ENCODE measurements around the gene LGR6. TPM values are rescaled to one million over a fixed set of nuclear protein-coding genes. Genes with fewer than 3 reads are reported as not detected.
A peak's percentile ranks its signal among the peaks of the same experiment; 100 is the strongest.
"Not testable (repeated sequence)": the region's sequence is repeated elsewhere in the genome, so short reads cannot be mapped to it uniquely, and the experiment has no call there.

Gene LGR6
- total RNA-seq, 1 donor from 2014 or later = 4.7 TPM

DNA sequence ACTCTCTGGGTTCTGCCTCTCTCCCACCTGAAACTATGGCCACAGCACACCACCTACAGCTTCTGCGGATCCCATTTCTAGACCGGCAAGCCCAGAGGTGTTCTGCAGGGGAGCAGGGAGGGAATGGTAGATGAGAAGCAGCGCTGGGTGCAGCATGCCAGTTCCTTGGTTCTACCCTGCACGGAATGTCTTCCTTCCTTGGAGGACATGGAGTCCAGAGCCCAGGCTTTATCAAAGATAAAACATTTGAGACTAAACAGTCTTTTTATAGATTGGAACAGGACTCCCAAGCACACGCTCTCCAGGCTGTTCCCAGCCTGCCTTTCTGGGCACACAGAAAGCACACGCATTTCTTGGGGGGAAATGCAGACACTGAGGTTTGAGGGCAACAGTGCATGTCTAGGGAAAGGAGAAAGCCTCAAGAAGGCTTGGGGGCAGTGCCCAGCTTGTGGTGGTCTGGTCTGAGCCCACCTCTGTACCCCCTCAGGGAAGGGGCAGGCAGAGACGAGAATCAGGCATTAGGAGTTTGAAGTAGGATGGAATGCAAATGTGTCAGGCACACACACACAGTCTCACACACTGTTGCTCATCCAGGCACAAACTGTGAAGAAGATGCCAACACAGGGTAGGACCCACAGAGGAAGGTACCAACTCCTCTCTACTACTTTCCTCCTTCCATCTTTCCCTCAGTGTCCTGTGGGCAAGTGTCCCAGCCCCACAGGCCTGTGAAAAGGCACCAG is 29.7 kb downstream of the LGR6 start:
- no peak for DNase-seq

DNA sequence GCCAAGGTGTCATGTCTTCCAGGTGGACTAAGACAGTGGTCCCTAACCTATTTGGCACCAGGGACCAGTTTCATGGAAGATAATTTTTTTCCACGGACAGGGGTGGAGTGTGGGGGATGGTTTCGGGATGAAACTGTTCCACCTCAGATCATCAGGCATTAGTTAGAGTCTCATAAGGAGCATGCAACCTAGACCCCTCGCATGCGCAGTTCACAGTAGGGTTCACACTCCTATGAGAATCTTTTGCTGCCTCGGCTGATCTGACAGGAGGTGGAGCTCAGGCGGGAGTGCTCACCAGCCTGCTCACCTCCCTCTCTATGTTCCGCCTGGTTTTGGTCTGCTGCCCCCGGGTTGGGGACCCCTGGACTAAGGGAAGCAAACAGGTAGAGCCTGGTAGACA is 30.9 kb downstream of the LGR6 start:
- no peak for DNase-seq

DNA sequence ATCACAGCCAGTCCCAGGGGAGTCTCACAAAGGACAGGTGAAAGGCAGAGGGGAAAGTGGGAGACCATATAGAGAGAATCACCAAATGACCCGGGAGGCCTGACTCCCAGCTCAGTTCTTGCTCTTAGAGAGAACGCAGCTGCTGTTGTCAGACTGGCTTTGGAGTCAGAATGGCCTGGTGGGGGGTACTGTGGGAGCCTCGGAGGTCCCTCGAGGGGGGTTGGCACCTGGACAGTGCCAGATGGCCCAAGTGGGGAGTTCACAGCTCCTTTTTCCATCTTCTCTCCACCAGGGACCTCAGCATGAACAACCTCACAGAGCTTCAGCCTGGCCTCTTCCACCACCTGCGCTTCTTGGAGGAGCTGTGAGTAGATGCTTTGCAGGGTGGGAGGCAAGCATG is 31.5 kb downstream of the LGR6 start:
- DNase-seq = no peak

DNA sequence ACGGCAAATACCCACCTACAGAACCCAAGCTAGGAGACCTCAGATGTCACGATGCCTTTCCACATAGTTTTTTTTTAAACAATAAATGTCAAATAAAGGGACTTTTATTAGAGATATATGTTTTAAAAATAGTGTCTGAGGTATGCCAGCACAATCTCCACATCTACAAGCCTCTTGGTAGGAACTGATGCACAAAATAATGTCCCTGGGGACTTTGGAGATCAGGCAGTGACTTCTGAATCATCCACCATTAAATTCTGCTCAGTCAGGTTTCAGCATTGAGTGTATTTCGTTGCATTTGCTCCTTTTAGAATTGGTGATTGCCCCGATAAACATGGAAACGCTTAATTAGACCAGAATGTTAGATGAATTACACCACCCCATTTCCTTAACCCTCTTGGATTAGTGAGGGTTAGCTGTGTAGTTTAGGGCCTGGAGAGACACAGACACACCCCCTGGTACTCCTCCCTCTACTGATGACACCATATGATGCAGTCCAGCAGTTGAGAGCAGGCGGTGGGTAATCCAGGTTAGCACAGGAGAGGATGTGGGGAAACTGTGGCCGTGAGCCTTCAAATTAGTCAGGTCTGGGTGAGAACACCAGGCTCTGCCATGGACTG is 33.6 kb downstream of the LGR6 start:
- no peak for DNase-seq

DNA sequence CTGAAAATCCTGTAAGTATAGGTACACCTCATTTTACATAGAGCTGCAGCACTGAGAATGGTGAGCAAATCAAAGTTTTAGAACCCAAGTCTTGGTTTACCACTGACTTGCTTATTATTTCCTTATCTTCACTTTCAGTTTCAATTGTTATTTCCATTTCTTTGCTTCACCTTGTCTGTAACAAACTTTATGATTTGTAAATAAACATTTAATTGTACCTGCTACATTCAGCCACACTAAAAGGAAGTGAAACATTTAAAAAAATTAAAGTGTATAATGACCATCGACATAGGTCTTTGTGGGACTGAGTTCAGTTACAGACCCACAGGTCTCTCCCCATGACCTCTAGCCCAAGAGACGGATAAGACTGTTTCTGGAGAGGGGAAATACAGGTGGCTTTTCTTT is 34.4 kb downstream of the LGR6 start:
- DNase-seq = no peak

DNA sequence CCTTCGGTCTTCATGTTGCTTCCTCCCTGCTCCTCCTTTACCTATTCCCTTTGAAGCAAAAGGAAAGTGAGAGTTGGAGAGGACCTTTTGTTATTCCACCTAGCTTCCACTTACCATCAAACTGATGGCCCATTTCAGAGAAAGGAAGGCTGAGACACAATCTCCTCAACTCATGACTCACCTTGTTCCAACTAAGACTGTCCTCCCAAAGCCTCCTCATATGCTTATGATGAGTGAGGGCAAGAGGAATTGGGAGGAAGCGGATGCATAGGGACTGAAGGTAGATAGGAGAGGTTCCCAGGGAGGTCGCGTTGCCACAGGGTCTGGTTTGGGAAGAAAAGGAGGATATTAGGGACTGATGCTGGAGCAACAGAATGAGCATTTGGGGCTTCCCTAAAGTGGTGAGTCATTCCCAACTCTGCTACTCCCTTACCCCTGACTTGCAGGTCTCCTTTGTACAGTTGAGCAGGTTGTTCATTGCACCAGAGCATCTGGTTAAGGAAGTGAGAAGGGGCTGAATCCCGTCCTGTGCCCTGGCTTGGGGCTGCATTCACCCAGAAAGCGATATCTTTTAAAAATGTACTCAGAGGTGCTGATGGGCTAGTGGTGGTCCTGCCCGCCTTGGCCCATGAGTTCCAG is 35.0 kb downstream of the LGR6 start:
- no peak for DNase-seq

DNA sequence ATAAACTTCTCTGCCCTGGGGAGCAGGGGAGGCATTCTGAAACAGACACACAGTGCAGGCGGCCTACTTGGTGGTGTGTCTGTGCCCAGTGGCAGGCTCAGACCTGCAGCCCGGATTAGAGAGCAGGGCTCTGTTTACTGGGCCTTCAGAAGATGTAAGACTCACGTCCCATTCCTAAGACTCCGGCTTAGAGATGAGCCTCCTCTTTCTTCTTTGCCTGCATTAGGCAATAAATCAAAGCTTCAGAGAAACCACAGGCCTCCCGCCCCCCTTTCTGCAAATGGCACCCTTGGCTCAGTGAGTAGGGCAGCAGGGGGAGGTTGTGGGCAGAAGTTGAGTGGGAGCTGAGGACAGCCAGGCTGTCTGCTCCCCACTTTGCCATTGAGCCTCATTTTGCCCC is 35.8 kb downstream of the LGR6 start:
- peak; percentile 72 for DNase-seq

DNA sequence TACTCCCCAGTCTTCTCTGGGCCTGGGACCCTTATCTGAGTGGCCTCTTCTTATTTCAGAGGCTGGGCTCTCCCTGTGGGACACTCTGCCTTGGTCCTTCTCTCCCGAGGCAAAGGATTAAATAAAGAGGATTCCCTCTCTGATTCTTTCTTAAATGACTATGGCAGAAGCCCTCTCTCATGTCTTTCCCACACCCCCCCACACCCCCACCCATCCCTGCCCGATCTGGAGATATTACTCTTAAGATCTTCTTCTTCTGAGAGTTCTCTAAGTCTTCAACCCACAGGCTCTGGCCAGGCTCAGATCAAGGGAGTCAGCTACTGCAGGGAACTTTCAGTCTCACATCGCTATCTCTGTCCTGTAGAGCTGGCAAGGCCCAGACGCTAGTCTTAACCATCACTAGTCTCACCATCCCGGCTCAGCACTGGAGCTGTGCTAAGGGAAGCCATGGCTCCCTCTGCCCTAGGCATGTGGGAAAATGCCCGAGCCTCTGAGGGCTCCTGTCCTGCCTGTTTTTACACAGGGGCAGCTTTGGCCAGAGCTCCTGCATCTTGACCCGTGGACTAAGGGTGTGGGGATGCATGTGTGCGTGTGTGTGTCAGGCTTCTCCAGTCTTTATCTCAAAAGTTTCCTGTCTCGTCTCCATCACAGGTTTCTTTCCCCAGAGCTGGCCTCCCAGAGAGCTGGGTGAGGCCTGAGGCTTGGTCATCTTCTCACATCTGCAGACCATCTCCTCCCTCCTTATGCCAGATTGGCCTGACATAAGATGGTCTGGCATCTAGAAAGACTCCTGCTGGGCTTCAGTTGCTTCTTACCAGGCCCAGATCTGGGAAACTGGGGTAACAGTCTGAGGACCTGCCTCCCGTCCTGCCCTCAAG is 36.7 kb downstream of the LGR6 start:
- no peak for DNase-seq

DNA sequence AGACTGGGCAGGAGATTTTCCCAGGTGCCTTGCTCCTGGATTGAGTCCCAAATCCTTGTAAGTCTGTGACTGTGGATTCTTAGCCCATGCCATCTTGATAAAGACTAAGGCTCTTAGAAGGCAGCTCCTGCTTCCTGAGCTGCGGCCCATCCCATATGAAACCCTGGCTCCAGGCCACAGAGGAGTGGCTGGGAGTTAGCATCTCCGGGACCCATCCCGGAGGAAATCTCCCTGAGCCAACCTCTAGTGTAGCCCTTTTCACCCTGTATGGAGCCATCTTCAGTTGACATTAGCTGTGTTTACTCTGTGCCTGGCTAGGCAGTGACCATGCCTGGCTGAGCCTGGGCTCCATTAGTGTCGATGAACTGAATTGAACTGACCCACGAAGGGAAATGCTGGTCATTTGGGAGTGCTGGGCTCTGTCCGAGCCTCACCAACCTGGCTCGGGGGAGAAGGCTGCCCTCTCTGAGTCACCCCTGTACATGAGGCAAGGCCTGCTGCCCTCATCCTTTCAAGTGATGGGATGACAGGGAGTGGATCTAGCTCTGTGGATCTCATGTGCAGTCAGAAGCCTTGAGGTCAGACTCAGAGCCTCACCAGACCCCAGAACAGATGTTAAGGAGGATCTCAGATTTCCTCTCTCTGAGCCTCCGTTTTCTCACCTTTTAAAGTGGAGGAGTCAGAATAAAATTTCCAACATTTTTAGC is 37.5 kb downstream of the LGR6 start:
- no peak for DNase-seq

DNA sequence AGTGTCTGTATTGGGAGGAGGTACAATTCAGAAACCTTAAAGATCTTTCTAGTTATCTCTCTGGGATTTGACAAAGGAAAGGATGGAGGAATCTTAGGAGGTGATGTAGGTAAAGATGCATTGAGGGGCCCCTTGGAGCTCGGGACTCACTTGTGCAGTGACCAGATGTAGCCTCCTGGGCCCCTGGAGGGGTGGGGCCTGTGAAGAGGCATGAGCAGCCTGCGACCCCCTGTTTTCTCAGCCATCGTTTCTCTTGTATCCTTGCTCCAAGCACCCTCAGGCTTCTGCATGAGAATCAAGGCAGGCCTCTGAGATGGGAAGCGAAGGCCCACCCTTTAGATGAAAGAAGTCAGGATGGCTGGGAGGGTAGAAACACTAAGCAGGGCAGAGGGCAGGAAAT is 39.6 kb downstream of the LGR6 start:
- no peak for DNase-seq

DNA sequence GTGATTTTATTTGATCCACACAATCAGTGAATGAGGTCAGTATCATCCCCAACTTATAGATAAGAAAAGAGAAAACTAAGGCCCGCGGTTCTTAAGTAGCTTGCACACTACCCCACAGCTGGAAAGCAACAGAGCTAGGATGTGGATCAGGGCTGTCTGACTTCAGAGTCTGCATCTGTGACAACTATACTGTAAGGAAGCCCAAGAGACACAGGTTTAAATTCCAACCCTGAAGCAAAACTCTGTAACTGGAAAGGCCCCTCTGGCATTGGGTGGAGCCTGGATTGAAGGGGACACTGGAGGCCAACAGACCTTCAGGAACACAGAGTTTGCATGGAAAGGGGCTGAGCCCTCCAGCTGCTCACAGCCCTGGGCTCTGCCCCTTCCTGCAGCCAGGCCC is 40.2 kb downstream of the LGR6 start:
- no peak for DNase-seq

DNA sequence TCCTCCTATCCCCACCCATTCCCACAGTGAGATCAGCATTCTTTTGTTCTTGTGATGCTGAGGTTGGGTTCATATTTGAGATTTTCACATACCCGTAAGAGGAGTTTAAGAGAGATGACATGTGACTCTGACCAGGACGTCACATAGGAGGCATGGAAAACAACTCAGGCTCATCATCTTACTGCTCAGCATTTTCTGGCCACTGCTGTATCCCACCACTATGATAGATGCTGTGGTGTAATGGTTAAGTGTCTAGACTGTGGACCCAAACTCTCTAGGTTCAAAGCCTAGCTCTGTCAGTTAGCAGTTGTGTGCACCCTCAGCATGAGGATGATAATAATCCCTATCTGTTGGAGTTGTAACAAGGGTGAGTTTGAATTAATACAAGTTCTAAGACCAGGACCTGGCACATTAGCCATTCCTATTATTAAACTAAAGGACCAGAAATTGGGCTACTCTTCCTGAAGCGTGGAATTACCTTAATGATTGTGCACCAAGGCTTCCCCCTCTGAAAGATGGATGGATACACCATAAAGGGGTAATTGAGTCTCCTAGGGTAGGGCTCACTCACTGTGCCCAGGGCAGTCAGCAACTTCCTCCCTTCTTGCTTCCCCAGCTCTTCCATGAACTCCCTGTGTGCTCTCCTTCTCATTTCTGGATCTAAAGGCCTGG is 40.9 kb downstream of the LGR6 start:
- no peak for DNase-seq

DNA sequence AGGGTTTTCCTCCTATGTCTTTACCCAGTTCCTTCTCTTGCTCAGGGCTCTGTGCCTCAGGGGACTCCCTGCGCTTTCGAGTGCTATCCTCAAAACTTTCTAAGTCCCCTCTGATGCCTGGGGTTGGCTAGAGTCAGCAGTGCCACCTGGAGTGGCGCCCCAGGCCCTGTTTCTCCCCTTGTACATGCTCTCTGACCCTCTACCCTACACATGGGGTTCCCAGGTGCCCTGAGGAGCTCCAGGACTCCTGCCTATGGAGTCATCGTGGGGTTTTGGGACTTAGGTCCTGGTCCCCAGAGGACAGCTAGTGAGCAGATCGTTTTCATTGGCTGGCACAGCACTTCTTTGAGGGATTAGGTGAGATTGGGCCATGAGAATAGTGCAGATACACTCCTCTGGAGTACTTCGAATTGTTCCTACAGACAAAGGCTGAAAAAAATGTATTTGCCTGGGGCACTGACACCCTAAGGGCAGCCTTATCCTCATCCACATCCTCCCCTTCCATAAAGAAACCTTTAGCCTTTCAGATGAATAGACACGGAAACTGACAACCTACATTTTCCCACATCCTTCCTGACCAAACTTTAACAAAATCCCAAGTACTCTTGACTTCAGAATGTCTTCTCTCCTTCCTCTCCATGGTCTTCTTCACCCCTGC is 41.5 kb downstream of the LGR6 start:
- no peak for DNase-seq

DNA sequence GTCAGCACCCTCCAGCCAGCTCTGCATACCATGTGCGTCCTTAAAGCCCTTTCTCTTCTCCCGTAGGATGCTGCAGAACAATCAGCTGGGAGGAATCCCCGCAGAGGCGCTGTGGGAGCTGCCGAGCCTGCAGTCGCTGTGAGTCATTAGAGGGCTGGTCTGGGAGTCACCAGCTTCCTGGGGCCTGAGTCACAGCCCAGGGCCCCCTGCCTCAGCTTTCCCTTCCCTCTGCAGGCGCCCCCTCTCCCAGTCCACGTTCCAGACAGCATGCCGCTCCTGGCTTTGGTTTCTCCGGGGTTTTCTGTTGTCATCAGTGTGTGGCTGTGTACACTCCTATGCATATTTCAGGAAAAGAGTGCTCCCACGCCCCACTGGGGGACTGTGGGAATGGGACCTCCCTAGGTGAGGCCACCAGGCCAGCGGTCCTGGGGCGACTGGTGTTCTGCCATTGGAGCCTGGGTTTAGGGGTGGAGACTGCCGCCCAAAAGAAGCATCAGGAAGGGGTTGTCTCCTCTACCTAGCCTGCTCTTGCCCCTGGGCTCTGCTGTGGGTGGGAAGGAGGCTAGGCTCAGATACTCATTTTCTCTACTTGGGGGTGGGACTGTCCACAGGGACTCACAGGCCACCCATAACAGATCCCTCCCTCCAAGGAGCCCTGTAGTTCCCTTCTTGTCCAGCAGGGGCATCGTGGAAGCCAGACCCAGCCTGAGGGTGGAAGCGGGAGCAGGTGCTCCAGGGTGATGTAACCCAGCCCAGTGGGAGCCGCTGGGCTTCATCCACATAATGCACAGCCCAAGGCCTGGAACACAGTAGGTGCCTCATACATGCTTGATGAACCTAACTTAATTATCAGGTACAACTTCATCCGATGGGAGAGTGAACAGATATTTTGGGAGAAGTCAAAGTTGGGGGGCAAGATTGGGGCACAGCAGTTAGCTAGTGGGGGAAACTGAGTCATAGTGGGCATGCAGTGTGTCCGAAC is 42.5 kb downstream of the LGR6 start:
- DNase-seq = peak; percentile 72

DNA sequence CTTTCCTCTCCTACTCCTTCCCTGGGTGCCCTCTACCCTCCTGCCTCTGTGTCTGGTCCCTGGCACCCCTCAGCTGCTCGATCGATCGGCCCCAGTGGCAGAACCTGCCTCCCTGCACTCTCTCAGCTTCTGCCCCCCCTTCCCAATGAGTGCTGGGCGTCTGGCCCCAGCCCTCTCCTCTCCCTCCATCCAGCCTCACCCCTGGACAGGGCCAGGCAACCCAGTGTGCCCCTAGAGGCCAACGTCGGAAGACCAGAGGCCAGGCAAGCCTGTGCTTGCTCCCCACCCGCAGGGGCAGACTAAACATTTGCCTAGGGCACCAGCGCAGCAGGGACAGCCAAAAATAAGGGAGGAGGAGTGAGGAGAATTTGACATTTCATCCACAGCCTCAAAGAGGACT is 43.5 kb downstream of the LGR6 start:
- DNase-seq = no peak

DNA sequence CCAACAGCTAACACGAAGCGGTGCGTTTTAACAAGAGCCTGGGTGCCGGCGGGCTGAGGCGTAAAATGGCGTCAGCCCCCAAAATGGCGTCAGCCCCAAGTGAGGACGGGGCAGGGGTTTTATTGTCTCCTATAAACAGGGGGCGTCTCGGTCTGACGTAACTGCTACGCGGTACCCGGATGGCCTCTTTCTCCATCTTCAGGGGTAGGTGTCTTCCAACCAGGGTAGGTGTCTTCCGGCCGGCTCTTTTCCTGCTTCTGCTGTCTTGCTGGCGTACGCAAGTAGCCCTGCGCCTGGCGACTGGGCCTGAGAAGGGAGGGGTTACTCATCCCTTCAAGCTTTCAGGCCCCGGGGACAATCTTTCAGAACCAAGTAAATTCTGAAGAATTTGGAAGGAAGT is 45.3 kb downstream of the LGR6 start:
- no peak for DNase-seq

DNA sequence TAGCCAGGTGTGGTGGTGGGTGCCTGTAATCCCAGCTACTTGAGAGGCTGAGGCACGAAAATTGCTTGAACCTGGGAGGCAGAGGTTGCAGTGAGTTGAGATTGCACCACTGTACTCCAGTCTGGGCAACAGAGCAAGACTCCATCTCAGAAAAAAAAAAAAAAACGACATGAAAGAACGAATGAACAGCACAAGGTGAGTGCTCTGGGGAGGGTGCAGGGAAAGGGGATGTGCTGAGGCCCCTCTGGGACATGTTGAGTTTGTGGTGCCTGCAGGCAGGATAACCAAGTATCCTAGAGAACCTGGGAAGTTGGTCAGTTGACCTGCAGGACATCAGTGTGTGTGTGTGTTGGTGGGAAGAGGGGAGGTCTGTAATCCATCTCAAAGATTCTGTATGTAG is 46.6 kb downstream of the LGR6 start:
- not testable (repeated sequence) for DNase-seq

DNA sequence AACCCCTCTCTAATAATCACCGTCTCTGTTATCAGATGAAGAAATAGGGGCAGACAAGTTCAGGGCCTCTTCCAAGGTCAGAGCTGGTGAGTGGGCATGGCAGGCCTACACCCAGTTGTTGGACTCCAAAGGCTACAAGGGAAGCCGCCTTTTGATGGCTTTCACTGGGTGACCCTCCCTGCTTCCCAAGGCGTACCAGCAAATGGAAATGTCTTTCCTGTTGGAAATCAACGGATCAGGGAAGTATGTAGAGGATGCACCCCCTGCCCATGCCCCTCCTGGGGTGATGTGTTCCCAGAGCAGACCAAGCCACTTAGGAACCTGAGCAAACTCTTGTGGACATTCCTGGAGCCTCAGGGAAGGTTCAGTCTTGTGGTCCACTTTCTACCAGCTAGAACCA is 47.4 kb downstream of the LGR6 start:
- no peak for DNase-seq

DNA sequence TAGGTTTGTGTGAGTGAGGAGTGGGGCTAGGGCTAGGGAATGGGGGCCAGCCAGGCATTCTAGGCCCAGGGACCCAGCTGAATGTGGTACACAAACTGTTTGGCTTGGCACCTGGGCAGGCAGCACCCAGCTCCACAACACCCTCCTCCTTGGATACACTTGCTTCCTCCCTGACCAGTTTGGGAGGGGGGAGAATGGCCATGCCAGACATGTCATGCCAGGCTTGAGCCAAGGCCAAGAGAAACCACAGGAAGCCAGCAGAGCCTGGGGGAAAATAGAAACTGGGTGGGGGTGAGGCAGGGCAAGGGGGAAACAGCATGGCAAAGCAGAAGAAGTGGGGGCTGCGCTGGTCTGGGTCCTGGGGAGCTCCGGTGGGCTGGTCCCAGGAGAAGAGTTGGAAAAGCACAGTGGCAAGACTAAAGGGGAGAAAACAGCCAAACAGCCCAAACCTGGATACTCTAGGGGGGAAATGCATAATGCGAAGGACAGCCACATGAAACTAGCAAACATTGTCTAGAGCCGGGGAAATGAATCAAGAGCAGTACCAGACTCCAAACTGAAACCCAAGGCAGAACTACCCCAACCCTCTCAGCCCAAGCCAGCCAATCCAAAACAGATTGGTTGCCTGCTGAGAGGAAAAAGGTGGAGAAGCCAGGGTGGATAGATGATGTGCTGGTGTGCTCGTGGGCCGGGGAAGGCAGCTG is 47.9 kb downstream of the LGR6 start:
- DNase-seq = no peak
